Progenitor cell of endocrine pancreas (in vitro differentiated cells): ENCODE measurements around the gene CLCF1. TPM values are rescaled to one million over a fixed set of nuclear protein-coding genes. Genes with fewer than 3 reads are reported as not detected.
A peak's percentile ranks its signal among the peaks of the same experiment; 100 is the strongest.

Source experiments
- DNase-seq: peaks from one replicate; pipeline ENCODE4 v3.0.0; 2021; ENCODE audit warnings: low spot score; ENCODE audit not compliant: unreplicated experiment
- H3K27ac Mint-ChIP-seq: 2 replicates; pipeline ENCODE4 v1.8.0; 2021; ENCODE audit warnings: mild to moderate bottlenecking, moderate library complexity, mixed read lengths
- H3K27me3 Mint-ChIP-seq: 2 replicates; pipeline ENCODE4 v1.8.0; 2021; ENCODE audit warnings: mixed read lengths
- H3K36me3 Mint-ChIP-seq: 2 replicates; pipeline ENCODE4 v1.8.0; 2022; ENCODE audit warnings: mixed read lengths; ENCODE audit not compliant: insufficient read depth
- H3K4me1 Mint-ChIP-seq: 2 replicates; pipeline ENCODE4 v1.8.0; 2021; ENCODE audit warnings: low read depth, mixed read lengths
- H3K4me3 Mint-ChIP-seq: 2 replicates; pipeline ENCODE4 v1.8.0; 2021; ENCODE audit warnings: low read depth, mild to moderate bottlenecking, moderate library complexity, mixed read lengths
- H3K9me3 Mint-ChIP-seq: 2 replicates; pipeline ENCODE4 v1.8.0; 2021; ENCODE audit warnings: low read depth, mixed read lengths
- total RNA-seq: library from RNA; stranded (reverse); gene quantifications from 2 replicates; pipeline ENCODE4 v1.2.1, GENCODE V29; 2021
- TF ChIP-seq, protein P1 (sequence below): fragments of 200-600 bp; sonication (generic); IDR thresholded peaks from one replicate; pipeline ENCODE4 v1.5.0; 2021; ENCODE audit warnings: antibody characterized with exemption, mild to moderate bottlenecking; ENCODE audit not compliant: unreplicated experiment

The CLCF1 gene
- total RNA-seq, 1 donor from 2014 or later = 6.9 TPM

DNA sequence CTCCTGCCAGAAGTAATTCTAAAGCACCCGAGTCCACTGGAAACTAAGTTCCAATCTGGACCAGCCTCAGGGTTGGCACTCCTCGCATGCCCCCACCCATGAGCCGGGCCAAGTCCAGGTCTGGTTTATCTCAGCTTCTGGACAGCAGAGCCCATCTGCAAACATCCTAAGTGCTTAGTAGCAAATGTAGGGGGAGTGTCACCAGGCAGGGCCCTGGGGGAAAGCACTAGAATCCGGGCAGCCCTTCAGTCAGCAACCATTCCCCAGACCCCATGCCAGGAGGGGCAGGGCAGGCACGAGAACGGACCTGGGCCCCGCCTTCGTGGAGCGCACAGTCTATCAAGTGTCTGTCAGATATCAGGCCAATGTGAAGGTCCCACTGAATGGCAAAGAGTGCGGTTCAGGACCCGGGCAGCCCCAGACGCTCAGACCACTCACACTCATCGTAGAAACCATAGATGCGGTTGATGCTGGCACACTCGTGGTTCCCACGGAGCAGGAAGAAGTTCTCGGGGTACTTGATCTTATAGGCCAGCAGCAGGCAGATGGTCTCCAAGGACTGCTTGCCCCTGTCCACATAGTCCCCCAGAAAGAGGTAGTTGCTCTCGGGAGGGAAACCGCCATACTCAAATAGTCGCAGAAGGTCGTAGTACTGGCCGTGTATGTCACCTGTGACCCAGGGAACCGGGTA, 27.0 kb upstream of the CLCF1 start:
- TF ChIP-seq, protein P1, sequence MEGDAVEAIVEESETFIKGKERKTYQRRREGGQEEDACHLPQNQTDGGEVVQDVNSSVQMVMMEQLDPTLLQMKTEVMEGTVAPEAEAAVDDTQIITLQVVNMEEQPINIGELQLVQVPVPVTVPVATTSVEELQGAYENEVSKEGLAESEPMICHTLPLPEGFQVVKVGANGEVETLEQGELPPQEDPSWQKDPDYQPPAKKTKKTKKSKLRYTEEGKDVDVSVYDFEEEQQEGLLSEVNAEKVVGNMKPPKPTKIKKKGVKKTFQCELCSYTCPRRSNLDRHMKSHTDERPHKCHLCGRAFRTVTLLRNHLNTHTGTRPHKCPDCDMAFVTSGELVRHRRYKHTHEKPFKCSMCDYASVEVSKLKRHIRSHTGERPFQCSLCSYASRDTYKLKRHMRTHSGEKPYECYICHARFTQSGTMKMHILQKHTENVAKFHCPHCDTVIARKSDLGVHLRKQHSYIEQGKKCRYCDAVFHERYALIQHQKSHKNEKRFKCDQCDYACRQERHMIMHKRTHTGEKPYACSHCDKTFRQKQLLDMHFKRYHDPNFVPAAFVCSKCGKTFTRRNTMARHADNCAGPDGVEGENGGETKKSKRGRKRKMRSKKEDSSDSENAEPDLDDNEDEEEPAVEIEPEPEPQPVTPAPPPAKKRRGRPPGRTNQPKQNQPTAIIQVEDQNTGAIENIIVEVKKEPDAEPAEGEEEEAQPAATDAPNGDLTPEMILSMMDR = no peak
- Mint-ChIP-seq H3K27ac (peak overlapping the region; percentile 33), H3K27me3 (no peaks in the 10 kb centered on the region), H3K9me3 (no peaks in the 10 kb centered on the region), H3K36me3 (peaks cover 5% of the 10 kb centered on the region), H3K4me1 (peaks cover 6% of the 10 kb centered on the region), H3K4me3 (peak overlapping the region; percentile 76)
- no peak for DNase-seq

DNA sequence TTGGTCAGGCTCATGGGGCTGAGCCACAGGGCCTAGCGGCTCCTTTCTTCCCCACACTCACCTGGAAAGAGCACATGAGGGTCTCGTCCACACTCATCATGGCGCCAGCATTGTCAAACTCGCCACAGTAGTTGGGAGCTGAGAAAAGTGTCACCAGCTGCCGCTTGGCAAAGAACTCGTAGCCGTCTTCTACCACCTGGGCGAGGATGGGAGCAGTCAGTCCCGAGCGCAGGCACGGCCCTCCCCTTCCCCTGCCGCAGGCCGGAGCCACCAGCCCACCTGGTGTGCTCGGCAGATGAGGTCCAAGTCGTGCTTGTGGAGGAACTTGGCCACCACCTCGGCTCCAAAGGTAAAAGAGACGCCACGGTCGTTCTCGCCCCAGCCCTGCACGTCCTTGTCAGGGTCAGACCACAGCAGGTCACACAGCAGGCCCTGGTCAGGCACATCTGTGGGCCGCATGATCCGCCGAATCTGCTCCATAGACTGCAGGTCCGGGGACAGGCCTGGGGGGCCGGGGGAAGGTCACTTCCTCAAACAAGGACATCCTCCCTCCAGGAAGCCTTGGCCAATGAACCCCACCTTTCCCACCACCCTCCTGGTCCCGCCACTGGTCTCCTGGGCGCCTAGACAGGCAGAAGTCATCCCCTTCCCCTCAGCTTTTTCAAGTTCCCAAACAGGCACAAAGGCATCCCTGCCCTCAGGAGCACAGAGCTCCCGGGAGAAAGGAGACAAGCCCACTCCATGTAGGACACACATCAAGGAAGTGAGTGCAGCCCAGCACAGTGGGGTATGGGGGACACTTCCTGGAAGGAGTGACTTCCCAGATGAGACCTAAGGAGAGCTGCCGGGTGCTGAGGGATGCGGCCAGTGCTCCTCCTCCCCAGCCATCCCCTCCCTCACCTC, 25.5 kb upstream of the CLCF1 start:
- H3K27me3 Mint-ChIP-seq = no peaks in the 10 kb centered on the region
- H3K4me1 Mint-ChIP-seq = peaks cover 6% of the 10 kb centered on the region
- peak overlapping the region; percentile 26 for H3K4me3 Mint-ChIP-seq
- peaks cover 5% of the 10 kb centered on the region for H3K36me3 Mint-ChIP-seq
- TF ChIP-seq, protein P1 = no peak
- H3K27ac Mint-ChIP-seq = no peak overlapping the region
- no peaks in the 10 kb centered on the region for H3K9me3 Mint-ChIP-seq
- DNase-seq = no peak

DNA sequence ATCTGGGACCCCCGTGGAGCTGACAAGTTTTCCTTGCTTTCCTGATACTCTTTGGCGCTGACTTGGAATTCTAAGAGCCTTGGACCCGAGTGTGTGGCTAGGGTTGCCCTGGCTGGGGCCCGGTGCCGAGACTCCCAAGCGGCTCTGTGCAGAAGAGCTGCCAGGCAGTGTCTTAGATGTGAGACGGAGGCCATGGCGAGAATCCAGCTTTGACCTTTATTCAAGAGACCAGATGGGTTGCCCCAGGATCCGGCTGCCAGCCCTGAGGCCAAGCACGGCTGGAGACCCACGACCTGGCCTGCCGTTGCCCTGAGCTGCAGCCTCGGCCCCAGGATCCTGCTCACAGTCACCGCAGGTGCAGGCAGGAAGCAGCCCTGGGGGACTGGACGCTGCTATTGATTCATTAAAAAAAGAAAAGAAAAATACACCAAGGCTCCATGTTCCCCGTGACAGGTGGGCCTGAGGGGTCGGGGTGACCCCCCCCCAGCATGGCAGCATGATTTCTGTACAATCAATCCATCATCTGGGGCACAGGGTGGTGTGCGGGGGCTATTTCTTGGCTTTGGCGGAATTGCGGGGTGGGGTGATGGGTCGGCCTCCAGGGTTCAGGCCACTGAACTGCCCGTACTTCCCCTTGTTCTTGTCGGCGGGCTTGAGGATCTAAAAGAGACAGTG, 24.7 kb upstream of the CLCF1 start:
- H3K9me3 Mint-ChIP-seq = no peaks in the 10 kb centered on the region

DNA sequence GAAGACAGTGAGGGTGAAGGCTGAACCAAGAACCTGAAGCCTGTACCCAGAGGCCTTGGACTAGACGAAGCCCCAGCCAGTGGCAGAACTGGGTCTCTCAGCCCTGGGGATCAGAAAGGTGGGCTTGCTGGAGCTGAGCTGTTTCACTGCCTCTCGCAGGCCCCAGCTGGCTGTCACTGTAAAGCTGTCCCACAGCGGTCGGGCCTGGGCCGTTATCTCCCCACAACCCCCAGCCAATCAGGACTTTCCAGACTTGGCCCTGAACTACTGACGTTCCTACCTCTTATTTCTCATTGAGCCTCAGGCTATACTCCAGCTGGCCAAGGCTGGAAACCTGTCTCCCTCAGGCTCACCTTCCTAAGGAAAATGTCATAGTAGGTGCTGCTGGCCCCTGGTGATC, 24.1 kb upstream of the CLCF1 start:
- no peak overlapping the region for H3K4me3 Mint-ChIP-seq
- H3K36me3 Mint-ChIP-seq = peaks cover 7% of the 10 kb centered on the region

More for the DNA sequence above, 24.7 kb upstream of the CLCF1 start:
- H3K36me3 Mint-ChIP-seq = peaks cover 7% of the 10 kb centered on the region
- no peak overlapping the region for H3K27ac Mint-ChIP-seq
- no peak overlapping the region for H3K4me3 Mint-ChIP-seq
- TF ChIP-seq, protein P1 = no peak
- no peaks in the 10 kb centered on the region for H3K27me3 Mint-ChIP-seq
- H3K4me1 Mint-ChIP-seq = peaks cover 6% of the 10 kb centered on the region
- no peak for DNase-seq

More for the DNA sequence above, 24.1 kb upstream of the CLCF1 start:
- TF ChIP-seq, protein P1 = no peak
- Mint-ChIP-seq H3K9me3 (no peaks in the 10 kb centered on the region), H3K4me1 (peaks cover 8% of the 10 kb centered on the region), H3K27me3 (no peaks in the 10 kb centered on the region), H3K27ac (no peak overlapping the region)
- no peak for DNase-seq
